Hypothalamus (tissue), 51 donors: ENCODE results near the gene EIF3L.

Source experiments
- DNase-seq, 51 donors: peaks; one replicate each; lab custom pipeline; 2025; lab: John Stamatoyannopoulos, UW

The EIF3L gene

DNA sequence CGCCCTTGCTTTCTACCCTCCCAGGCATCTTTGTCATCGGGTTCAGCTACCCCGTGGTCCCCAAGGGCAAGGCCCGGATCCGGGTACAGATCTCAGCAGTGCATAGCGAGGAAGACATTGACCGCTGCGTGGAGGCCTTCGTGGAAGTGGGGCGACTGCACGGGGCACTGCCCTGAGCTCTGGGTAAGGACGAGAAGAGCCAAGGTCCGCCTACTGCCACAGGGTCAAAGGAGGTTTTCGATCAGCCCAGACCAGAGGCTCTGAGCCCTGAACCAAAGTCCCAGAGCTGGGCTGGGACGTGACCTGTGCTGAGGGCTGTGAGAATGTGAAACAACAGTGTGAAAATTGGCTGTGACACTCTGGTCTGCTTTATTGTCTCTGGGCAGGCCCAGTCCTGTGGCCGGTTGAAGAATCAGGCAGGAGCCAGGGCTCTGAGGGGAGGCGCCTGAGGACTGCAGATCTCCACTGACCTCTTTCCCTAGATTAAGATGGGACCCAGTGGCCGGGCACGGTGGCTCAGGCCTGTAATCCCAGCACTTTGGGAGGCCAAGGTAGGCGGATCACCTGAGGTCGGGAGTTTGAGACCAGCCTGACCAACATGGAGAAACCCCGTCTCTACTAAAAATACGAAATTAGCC, 32.6 kb upstream of the EIF3L start:
- DNase-seq, result no peak

DNA sequence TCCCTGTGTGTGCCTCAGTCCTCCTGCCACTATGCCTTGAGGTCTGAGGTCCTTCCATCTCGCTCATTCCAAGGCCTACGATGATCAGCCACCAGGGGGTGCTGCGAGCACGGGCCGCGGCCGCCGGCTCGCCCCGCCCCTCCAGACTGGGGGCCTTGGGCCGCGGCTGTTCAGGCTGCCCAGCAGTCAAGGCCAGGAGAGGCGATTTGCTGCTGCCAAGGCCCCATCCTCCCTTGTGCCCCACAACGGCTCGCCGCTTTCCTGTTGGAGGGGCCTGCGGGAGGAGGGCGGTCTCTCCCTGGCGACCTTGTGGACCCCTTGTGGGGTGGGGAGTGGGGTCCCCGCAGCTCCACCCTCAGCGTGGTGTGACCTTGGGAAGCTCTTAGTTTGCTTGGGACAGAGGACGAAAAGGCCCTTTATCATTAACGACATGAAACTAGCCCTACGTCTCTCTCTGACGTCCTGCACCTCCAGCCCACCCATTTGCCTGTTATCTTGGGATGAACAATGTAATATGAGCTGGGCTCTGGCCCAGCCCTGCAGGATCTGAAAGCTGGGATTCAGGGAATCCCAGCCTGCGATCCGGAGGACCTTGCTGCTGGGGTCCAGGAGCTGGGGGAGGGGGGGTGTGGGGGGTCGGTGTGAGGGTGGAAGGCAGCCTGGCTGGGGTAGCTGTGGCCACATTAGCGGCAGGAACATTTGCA, 31.4 kb upstream of the EIF3L start:
- DNase-seq, result peak in 50 of 51 donors; percentile 35 to 92 (median 74)

DNA sequence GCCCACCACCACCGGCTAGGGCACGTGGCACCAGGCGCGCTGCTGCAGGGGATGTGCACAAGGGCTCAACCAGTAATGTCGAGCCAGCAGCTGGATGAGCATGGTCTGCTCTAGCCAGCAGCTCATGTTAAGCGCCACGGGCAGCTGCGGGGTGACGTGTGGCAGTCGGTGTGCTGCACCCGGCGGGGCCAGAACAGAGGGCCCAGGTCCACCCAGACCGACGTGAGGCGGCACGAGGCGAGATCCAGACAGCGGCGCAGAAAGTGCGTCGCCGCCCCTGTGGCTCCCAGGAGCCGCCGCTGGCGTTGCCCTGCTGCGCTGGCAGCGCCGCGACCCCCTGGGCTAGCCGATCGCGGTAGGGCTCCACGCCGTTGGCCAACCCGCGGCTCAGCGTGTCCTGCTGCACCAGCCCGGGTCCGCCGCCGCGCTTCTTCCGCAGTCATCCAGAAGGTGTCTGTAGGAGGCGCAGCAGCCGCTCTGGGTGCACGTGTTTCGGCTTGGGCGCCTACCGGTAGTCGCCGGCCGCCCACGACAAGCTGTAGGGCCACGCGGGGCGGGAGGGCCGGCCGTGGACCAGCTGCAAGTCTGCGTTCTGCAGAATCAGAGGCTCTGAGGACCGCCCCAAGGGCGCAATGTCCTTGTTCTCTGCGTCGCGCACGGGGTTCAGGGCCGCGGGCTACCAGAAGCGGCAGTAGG, 30.7 kb upstream of the EIF3L start:
- DNase-seq, result peak in 24 of 51 donors; percentile 13 to 54 (median 32)

DNA sequence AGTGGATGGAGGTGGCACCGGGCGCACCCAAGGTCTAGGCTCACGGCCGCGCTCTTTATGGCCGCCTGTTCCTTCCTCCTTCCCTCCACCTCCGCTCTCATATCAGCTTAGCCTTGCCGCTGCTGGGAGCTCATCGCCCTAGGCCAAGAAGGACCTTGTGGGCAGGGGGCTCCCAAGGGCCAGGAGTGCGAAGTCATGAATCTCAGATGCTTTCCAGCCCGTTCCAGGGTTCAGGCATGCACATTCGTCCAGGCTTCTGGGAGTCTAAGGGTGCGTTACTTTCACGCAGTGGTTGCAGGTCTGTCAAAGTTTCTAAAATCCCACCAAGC, 30.1 kb upstream of the EIF3L start:
- no peak for DNase-seq

DNA sequence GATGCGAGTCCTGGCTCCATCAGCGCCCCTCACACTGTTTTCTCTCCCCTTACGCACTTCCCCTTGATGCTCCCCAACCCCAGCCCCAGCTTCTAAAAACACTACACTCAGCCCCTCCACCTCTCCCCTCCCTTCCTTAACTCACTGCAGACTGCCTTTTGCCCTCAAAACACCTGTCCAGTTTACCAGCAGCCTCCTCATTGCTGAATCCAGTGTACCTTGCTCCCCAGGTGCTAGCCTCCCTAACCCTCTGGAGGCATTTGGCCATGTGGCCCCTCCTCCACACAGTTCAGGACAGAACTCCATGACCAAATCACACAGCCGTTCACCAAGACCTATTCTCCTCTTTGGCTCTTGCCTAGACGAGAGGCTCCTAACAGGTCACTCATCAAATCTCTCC, 28.9 kb upstream of the EIF3L start:
- no peak for DNase-seq

DNA sequence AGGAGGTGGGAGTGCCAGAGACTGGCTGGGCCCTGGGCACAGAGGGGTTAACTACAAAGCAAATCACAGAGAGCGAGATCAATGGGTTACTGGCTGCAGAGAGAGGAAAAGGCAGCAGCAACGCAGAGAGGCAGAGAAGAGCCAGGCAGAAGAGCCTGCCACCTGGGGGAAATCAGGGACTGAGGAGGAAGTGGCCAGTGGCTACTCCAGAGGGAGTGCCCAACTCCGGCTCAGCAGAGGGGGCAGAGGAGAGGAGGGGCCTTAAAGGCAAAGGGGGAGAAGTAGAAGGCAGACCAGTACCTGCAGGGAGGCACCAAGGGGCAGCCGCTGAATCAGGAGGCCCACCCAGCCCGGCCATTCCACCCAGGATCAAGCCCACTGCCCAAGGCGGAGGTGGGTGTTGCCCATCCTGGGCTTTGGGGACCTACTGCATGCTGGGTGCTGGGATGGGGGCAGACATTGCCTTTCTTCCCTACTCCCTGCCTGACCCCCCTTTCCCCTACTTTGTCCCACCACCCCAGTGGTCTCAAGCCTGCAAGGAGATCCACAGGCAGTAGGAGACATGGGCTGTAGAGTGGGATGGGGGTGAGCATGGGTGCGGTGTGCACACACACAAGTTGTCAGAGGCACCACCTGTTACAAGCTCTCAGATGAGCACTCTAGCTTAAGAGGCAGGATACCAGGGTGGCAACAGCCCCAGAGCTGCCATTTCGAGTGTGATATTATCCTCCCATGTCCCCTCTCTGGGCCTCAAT, 27.0 kb upstream of the EIF3L start:
- no peak for DNase-seq

DNA sequence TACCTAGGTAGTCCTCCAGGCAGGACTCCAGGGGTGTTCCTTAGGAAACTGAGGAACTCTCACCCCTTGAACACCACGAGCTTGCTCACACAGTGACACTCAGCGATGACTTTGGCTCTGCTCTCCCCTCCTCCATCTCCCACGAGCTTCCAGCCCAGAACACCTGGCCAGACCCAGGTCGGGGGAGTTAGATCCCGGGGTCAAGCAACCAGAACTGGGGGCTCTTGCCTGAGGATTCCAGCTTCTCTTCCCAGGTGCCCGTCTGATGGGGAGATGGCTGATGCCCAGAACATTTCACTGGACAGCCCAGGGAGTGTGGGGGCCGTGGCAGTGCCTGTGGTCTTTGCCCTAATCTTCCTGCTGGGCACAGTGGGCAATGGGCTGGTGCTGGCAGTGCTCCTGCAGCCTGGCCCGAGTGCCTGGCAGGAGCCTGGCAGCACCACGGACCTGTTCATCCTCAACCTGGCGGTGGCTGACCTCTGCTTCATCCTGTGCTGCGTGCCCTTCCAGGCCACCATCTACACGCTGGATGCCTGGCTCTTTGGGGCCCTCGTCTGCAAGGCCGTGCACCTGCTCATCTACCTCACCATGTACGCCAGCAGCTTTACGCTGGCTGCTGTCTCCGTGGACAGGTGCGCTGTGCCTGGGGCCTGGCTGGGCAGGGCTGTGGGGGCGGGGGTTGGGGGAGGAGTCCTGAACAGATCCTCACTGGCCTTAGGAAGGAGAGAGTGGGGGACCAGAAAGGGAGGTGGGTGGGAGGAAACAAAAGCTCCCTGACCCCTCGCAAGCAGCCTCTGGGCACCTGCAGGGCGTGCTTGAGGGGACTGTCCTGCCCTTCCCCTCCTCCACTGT, 25.9 kb upstream of the EIF3L start, which contains the start of gene GALR3:
GALR3 (plus strand) TSS at position 249 of the 852 bp plus-strand sequence; CDS start at position 274, 25 bp downstream.
- no peak for DNase-seq

DNA sequence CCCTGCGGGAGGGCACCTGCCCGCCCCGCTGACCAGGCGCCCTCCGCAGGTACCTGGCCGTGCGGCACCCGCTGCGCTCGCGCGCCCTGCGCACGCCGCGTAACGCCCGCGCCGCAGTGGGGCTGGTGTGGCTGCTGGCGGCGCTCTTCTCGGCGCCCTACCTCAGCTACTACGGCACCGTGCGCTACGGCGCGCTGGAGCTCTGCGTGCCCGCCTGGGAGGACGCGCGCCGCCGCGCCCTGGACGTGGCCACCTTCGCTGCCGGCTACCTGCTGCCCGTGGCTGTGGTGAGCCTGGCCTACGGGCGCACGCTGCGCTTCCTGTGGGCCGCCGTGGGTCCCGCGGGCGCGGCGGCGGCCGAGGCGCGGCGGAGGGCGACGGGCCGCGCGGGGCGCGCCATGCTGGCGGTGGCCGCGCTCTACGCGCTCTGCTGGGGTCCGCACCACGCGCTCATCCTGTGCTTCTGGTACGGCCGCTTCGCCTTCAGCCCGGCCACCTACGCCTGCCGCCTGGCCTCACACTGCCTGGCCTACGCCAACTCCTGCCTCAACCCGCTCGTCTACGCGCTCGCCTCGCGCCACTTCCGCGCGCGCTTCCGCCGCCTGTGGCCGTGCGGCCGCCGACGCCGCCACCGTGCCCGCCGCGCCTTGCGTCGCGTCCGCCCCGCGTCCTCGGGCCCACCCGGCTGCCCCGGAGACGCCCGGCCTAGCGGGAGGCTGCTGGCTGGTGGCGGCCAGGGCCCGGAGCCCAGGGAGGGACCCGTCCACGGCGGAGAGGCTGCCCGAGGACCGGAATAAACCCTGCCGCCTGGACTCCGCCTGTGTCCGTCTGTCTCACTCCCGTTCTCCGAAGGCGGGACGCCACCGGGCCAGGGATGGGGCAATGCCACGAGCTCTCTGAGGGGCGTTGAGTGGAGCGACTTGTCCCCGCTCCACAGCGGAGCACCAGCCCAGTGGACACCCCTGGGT, 24.3 kb upstream of the EIF3L start:
- DNase-seq, result peak in 1 of 51 donors; percentile 17

DNA sequence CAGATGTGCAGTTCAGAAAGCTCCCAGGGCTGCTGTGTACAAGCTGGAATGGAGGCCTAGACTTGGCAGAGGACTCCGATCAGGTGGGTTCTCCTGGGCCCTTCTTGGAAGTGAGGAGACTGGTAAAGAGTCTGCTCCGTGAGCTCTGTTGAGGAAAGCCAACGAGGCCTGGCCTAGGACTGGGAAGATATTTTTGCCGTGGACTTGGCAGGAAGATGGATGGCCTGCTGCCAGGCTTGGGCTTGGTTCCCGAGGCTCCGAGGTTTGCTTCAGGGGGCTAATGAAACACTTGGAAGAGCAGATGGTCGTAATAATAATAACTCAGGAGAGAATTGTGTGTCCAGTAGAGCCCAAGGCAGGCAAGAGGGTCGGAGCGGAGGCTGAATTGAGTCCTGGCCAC, 22.2 kb upstream of the EIF3L start:
- DNase-seq, result peak in 35 of 51 donors; percentile 11 to 70 (median 46)

DNA sequence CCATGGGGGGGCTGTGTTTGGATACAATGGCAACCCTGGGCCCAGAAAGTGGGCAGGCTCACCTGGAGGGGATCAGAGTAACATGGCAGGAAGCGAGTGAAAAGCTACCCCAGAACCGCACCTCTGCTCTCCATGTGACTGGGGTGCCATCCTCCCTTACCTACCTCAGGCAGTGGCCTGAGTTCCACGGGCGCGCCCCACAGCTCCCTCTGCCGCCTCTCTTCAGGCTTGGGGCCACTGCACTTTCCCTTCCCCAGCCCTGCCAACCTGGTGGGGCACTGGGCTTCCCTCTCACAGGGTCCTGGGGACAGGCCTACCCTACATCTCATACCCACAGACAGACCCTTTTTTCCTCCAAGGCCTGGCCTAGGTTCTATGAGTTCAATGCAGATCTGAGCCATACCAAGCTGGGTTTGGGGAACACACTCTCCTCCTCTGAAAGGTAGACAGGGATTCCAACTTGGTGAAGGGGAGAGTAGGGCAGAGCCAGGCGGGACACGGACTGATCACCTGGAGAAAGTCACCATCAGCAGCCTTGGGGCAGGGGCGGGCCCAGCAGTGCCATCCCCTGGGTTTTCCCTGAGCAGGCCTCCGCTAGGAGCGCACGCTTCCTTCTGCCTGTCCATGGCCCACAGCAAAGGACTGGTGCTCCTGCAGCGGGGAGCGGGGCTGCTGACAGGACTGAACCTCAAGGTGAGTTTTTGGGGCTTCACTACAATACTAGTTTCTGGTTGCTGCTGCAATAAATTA, 19.0 kb upstream of the EIF3L start:
- no peak for DNase-seq

DNA sequence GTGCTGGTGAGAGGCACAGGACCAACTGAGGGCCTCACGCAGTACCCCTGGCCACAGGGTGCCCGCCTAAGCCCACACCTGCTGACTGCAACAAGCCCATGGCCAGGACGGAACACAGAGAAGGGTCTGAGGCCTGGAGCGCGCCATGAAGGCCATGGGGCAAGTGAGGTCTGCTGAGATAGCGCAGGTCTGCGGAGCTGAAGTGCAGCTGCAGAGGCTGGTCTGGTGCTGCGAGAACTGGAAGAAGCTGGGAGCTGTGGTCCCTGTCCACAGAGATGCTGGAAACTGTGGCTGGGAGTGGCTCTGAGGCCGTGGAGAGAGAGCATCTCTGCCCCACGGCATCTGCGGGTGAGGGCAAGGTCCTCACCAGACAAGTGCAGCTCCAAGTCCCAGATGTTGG, 17.7 kb upstream of the EIF3L start:
- DNase-seq, result no peak

DNA sequence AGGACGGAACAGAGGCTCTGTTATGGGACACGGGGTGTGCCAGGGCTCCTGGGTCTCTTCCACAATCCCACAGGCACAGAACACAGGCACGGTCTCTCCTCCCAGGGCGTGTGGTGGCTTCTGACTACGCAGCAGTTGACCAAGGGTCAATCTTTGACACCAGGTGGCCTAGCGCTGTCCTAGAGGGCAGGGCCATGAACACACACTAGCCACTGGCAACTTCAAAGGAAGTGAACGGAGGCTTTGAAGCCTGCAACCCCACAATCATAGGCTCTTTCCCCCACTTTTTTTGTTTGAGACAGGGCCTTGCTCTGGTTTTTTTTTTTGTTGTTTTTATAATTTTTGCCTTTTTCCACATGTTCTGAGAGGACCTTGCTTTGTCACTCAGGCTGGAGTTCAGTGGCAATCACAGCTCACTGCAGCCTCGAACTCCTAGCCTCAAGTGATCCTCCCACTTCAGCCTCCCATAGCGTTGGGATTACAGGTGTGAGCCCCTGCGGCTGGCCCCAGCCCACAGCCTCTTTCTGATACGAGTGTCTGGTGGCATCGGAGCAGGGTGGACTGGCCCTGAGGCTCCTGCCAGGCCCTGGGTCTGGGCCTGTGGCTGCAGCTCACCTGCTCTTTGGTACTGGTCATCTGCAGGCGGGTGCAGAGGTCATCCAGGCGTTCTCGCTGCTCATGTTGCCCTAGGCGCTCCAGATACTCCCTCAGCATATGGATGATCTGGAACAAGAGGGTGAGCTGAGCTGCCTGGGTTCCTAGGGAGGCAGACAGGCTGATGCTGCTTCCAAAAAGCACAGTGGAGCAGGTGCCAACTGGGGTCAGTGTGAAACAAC, 17.0 kb upstream of the EIF3L start:
- DNase-seq, result no peak

DNA sequence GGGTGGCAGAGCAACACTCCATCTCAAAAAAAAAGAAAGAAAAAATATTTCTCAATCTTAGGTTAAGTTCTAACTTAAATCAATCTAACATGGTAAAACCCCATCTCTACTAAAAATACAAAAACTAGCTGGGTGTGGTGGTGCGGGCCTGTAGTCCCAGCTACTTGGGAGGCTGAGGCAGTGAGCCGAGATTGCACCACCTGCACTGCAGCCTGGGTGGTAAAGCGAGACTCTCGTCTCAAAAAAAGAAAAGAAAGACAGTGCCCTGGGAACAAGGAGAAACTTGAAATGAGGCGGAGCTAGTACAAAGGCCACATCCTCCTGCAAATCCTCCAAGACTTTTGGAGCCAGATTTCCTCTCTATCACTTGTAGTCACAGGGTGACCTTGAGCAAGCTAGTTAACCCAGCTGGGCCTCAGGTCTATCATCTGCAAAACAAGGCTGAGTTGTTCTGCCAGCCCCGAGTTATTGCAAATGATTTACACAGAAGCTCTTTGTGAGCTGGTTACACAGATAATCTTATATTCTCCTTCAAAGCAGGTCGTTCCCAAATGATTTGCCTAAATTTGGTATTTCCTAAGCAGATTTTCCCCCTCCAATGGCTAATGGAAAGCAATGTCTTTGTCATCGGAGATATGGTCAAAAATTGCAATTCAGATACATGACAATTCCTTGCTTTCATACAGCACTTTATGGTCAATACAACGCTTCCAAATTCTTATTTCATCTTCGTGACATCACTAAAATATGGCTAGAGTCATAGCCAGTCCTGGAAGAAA, 7.0 kb upstream of the EIF3L start:
- DNase-seq, result no peak

DNA sequence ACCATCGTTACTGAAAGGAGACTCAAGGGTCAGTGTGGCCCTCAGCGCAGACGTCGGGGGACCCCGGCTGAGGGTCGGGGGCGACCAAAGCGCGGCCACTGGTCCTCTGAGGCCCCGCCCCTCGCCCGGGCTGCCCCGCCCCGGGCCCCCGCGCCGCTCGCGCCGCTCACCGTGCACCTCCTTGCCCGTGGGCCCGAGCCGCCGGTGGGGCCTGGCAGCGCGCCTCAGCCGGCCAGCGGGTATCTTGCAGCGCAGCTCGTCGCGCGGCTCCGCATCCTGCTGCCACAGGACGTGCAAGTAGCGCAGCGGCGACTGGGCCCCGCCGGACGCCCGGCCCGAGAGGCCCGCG, 5.5 kb upstream of the EIF3L start:
- DNase-seq, result peak in 25 of 51 donors; percentile 29 to 84 (median 58)

DNA sequence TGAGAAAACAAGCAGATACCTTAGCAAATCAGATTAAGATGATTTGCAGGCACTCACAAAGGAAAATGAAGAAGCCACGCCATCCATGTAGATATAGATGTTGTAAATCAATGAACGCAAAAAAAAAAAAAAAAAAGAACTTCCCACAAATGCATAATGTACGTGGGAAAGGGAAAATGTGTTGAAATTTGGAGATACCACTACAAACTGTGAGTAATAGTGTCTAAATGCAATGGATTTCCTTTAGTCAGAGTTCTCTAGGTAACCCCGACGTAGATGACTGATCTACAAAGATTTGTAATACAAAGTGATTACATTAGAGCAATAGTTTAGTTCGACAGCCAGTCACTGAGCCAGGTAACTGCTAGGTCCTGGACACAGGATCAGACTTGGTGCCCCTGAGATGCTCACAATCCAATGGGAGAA, 4.3 kb upstream of the EIF3L start:
- DNase-seq, result no peak

DNA sequence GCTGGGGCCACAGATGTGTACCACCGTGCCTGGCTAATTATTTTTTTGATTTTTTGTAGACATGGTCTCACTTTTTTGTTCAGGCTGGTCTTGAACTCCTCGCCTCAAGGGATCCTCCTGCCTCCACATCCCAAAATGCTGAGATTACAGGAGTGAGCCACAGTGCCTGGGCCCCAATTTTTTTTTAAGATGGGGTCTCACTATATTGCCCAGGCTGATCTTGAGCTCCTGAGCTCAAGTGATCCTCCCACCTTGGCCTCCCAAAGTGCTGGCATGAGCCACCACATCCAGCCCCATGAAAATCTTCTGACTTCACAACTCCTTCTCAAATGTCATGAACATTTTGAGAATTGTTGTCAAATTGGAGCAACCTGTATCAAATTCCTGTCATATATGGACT, 2.8 kb upstream of the EIF3L start:
- no peak for DNase-seq
